Upper lobe of left lung (tissue), 4 donors: Measurements from ENCODE around the gene ACVR1B.

Experiments used
- EP300 ChIP-seq, 4 donors: sonication (generic); formaldehyde crosslinking; IDR thresholded peaks; one replicate each; pipeline ENCODE4 v1.5.1; 2017; ENCODE audit warnings: antibody characterized with exemption in 4 of 4, control low read depth in 2 of 4
- POLR2A ChIP-seq, 4 donors: fragments of 450-650 bp; IDR thresholded peaks; one replicate each; pipeline ENCODE4 v1.5.1; 2016 to 2017; ENCODE audit warnings: antibody characterized with exemption in 4 of 4, mild to moderate bottlenecking in 2 of 4
- POLR2AphosphoS5 ChIP-seq, 2 donors: sonication (generic); formaldehyde crosslinking; IDR thresholded peaks; one replicate each; pipeline ENCODE4 v1.5.1; 2017; ENCODE audit warnings: antibody characterized with exemption in 2 of 2
- TF ChIP-seq, protein P1 (sequence below), 6 experiments: fragments of 450-650 bp in 4 of 6; fragments of 200-600 bp in 2 of 6; sonication (generic) in 2 of 6; IDR thresholded peaks; one replicate each; pipeline ENCODE4 v1.5.1; 2016 to 2019; ENCODE audit warnings: antibody characterized with exemption in 6 of 6

DNA sequence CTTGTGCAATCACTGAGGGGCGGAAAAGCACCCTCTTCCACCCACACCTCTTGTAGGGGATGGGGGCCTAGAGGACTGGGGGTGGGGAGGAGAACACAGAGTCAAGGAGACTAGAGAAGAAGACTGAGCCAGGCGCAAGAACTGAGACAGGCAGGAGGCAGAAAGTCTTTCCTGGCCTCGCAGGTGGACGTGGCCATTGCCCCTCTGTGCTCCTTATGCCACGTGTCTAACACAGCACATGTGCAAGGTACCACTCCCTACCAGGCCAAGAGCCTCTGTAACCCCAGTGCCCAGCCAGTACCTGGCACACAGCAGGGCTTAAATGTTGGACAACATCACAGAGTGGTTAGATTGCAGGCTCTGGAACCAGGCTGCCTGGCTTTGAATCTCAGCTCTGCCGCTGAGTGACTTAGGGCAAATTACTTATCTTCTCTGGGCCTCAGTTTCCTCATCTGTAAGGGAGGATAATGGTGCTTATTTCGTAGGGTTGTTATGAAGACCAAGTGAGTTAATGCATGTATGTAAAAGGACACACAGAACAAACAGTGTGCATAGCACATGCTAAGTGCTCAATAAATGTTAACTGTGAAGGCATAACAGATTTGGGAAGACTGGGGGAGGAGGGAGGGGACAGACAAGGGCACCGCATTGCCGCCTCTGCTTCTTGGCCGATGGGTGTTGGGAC, 53.9 kb downstream of the ACVR1B start:
- TF ChIP-seq POLR2A (IDR thresholded peaks at IDR 0.05), result no peak
- TF ChIP-seq, protein P1, sequence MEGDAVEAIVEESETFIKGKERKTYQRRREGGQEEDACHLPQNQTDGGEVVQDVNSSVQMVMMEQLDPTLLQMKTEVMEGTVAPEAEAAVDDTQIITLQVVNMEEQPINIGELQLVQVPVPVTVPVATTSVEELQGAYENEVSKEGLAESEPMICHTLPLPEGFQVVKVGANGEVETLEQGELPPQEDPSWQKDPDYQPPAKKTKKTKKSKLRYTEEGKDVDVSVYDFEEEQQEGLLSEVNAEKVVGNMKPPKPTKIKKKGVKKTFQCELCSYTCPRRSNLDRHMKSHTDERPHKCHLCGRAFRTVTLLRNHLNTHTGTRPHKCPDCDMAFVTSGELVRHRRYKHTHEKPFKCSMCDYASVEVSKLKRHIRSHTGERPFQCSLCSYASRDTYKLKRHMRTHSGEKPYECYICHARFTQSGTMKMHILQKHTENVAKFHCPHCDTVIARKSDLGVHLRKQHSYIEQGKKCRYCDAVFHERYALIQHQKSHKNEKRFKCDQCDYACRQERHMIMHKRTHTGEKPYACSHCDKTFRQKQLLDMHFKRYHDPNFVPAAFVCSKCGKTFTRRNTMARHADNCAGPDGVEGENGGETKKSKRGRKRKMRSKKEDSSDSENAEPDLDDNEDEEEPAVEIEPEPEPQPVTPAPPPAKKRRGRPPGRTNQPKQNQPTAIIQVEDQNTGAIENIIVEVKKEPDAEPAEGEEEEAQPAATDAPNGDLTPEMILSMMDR (IDR thresholded peaks at IDR 0.05), result no peak
- no peak for TF ChIP-seq POLR2AphosphoS5 (IDR thresholded peaks at IDR 0.05)
- TF ChIP-seq EP300 (IDR thresholded peaks at IDR 0.05), result no peak
